A673 (cell line): Measurements from ENCODE around the gene CCNDBP1. TPM values are rescaled to one million over a fixed set of nuclear protein-coding genes. Genes with fewer than 3 reads are reported as not detected.

Source experiments
- BruUV-seq: library from RNA; stranded (reverse); fragments of 400-500 nt; replicated peaks from 2 replicates; lab custom pipeline; 2021; lab: Mats Ljungman, UMichigan
- CTCF ChIA-PET: fragments of 300-600 bp; sonication (Branson Sonifier 250); formaldehyde crosslinking; loops from one replicate; lab custom pipeline; 2022; ENCODE audit warnings: antibody characterized with exemption; lab: Charles Lee
- POLR2A ChIA-PET: fragments of 300-600 bp; sonication (Branson Sonifier 250); formaldehyde crosslinking; loops from one replicate; lab custom pipeline; 2022; ENCODE audit warnings: antibody characterized with exemption; ENCODE audit not compliant: low non-redundant PET; lab: Charles Lee
- DNase-seq: peaks from one replicate; pipeline ENCODE4 v3.0.0-alpha.2; 2015; ENCODE audit warnings: low spot score
- H3K27ac ChIP-seq: fragments of 200-600 bp; sonication (generic); 2 replicates; pipeline ENCODE4 v1.5.1; 2016; ENCODE audit warnings: mixed run types, low read depth, mild to moderate bottlenecking, mixed read lengths, antibody characterized with exemption, low read length; ENCODE audit not compliant: poor library complexity, severe bottlenecking
- H3K27me3 ChIP-seq: fragments of 200-600 bp; sonication (generic); replicated peaks from 2 replicates; pipeline ENCODE4 v1.6.1; 2017; ENCODE audit warnings: mixed run types, low read depth, mild to moderate bottlenecking, mixed read lengths, antibody characterized with exemption, low read length; ENCODE audit not compliant: insufficient read depth, poor library complexity
- H3K36me3 ChIP-seq: fragments of 200-600 bp; sonication (generic); 2 replicates; pipeline ENCODE4 v1.6.1; 2016; ENCODE audit warnings: mixed run types, mild to moderate bottlenecking, mixed read lengths, antibody characterized with exemption, low read length; ENCODE audit not compliant: insufficient read depth, poor library complexity, severe bottlenecking
- H3K4me1 ChIP-seq: fragments of 200-600 bp; sonication (generic); 2 replicates; pipeline ENCODE4 v1.6.1; 2017; ENCODE audit warnings: mixed run types, mild to moderate bottlenecking, mixed read lengths, antibody characterized with exemption, low read length; ENCODE audit not compliant: insufficient read depth, poor library complexity, severe bottlenecking
- H3K4me3 ChIP-seq: fragments of 200-600 bp; sonication (generic); 2 replicates; pipeline ENCODE4 v1.5.1; 2016; ENCODE audit warnings: low read depth, mixed run types, mild to moderate bottlenecking, mixed read lengths, low read length; ENCODE audit not compliant: poor library complexity, severe bottlenecking
- H3K9me3 ChIP-seq: fragments of 200-600 bp; sonication (generic); 2 replicates; pipeline ENCODE4 v1.6.1; 2016; ENCODE audit warnings: mixed run types, low read depth, mild to moderate bottlenecking, mixed read lengths, antibody characterized with exemption, low read length; ENCODE audit not compliant: poor library complexity, severe bottlenecking
- EZH2 ChIP-seq: fragments of 200-600 bp; sonication (generic); IDR thresholded peaks from 2 replicates; pipeline ENCODE4 v1.6.1; 2017; ENCODE audit warnings: borderline replicate concordance, low read depth, mild to moderate bottlenecking, mixed read lengths, antibody characterized with exemption, low read length; ENCODE audit not compliant: poor library complexity, severe bottlenecking
- intact Hi-C: fragments of 100-400 bp; cut with micrococcal nuclease; formaldehyde crosslinking; loops from one replicate; pipeline ENCODE4 v1.10.0; 2022; ENCODE audit not compliant: unreplicated experiment
- total RNA-seq: library from RNA; stranded (reverse); gene quantifications from 2 replicates; pipeline ENCODE4 v1.2.3, GENCODE V29; 2021
- TF ChIP-seq, protein P1 (sequence below): fragments of 300-800, 200-600 bp; sonication (generic); conservative IDR thresholded peaks from 2 replicates; pipeline ENCODE4 v1.5.1; 2017; ENCODE audit warnings: low read depth, mild to moderate bottlenecking, antibody characterized with exemption, low read length, moderate library complexity, mixed read lengths

The CCNDBP1 gene
- total RNA-seq, 1 experiment from 2014 or later, result 16.7 TPM

DNA sequence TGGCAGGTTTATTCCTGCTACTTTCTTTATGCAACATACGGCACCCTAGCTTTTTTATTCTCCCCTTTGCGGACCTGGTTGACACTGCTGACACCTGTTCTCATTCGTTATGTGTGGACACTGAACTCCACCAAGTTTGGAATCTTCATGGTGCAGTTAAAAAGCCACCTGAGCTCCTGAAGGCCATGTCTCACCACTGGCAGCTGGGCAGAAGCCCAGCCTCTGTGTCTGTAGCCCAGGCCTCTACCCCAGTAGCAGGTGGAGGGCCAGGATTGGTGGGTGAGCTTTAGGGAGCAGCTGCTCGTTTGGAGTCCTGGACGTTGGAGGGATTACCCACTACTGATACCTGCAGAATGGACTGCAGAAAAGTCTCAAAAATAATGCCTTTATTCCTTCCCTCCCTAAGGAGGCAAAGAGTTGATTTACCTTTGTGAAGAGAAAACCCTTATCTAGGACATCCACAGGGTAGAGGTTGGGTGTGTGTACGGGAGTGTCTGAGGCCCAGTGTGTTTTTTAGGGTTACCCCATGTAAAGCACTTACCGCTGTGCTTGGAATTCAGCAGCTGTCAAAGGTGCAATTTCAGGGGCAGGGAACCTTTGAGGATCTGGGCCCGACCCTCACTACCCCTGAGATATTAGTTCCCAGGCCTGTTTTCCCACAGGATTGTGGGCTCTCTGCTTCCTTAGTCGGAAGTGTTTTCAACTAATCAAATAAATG is 637 bp upstream of the CCNDBP1 start:
- no peak for DNase-seq
- no peaks in the 10 kb centered on the region for H3K9me3 ChIP-seq
- TF ChIP-seq EZH2, result no peak
- TF ChIP-seq, protein P1, sequence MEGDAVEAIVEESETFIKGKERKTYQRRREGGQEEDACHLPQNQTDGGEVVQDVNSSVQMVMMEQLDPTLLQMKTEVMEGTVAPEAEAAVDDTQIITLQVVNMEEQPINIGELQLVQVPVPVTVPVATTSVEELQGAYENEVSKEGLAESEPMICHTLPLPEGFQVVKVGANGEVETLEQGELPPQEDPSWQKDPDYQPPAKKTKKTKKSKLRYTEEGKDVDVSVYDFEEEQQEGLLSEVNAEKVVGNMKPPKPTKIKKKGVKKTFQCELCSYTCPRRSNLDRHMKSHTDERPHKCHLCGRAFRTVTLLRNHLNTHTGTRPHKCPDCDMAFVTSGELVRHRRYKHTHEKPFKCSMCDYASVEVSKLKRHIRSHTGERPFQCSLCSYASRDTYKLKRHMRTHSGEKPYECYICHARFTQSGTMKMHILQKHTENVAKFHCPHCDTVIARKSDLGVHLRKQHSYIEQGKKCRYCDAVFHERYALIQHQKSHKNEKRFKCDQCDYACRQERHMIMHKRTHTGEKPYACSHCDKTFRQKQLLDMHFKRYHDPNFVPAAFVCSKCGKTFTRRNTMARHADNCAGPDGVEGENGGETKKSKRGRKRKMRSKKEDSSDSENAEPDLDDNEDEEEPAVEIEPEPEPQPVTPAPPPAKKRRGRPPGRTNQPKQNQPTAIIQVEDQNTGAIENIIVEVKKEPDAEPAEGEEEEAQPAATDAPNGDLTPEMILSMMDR, result no peak
- H3K4me1 ChIP-seq, result no peaks in the 10 kb centered on the region
- no TSS peak for BruUV-seq
- H3K36me3 ChIP-seq, result no peaks in the 10 kb centered on the region
- ChIA-PET POLR2A (no interaction called here), CTCF (no interaction called here)
- peak overlapping the region; percentile 65 for H3K4me3 ChIP-seq
- no peak overlapping the region for H3K27ac ChIP-seq
- intact Hi-C loops, result loop anchor here (5.0 kb wide), 1 partner anchor 482 kb away; no protein-coding TSS in a partner anchor
- no peaks in the 10 kb centered on the region for H3K27me3 ChIP-seq

DNA sequence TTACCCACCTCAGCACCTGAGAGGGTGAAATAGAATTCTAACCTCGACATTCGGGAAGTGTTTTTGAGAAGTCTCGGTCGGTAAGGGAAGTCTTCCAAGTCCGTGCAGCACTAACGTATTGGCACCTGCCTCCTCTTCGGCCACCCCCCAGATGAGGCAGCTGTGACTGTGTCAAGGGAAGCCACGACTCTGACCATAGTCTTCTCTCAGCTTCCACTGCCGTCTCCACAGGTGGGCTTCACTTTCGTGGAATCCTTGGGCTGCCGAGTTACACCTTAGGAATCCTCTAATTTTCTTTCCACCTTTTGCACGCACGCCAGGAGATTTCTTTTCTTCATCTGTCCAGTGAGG is 775 bp downstream of the CCNDBP1 start:
- TF ChIP-seq, protein P1, result no peak
- TF ChIP-seq EZH2, result no peak
- no peaks in the 10 kb centered on the region for H3K4me1 ChIP-seq
- no peaks in the 10 kb centered on the region for H3K36me3 ChIP-seq
- no peak for DNase-seq
- H3K4me3 ChIP-seq, result peak overlapping the region; percentile 65
- no peaks in the 10 kb centered on the region for H3K27me3 ChIP-seq
- intact Hi-C loops, result loop anchor here (5.0 kb wide), 1 partner anchor 484 kb away; no protein-coding TSS in a partner anchor
- ChIA-PET POLR2A (interaction anchor here (0.6 kb wide), 1 partner anchor 174 kb away, joined by 3 read pairs; no protein-coding TSS in a partner anchor), CTCF (interaction anchor here (1.0 kb wide), 1 partner anchor 64 kb away, joined by 5 read pairs; no protein-coding TSS in a partner anchor)
- no peaks in the 10 kb centered on the region for H3K9me3 ChIP-seq
- H3K27ac ChIP-seq, result no peak overlapping the region
- BruUV-seq, result no TSS peak

DNA sequence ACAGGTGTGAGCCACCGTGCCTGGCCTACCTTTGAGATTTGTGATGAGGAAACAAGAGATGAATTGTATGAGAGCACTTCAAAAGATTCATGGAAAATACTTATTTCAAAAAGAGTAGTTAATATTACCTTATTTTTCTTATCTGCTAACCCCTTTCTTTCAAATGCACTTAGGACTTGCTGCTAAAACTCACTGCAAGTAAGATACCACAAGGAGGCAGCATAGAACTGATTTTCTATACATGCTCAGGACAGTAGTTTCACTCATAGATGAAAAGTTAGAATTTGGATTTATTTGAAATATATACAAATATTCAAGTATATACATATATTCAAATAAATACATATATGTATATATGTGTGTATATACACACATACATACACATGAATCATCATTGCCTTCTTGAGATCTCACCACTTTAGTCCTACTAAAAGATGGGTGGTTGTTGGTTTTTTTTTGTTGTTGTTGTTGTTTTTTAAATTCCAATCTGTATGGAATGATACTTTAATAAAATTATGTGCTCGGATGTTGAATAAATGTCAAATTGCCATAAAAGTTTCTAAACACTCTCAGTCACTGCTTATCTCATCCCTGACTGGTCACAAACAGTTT is 2.4 kb downstream of the CCNDBP1 start:
- no peaks in the 10 kb centered on the region for H3K27me3 ChIP-seq
- H3K4me3 ChIP-seq, result no peak overlapping the region
- CTCF ChIA-PET, result no interaction called here
- DNase-seq, result peak; percentile 66
- H3K36me3 ChIP-seq, result peaks cover 7% of the 10 kb centered on the region
- intact Hi-C loops, result loop anchor here (5.0 kb wide), 1 partner anchor 485 kb away; no protein-coding TSS in a partner anchor
- POLR2A ChIA-PET, result no interaction called here
- no peak overlapping the region for H3K27ac ChIP-seq
- BruUV-seq, result no TSS peak
- TF ChIP-seq, protein P1, result peak; percentile 71
- TF ChIP-seq EZH2, result no peak
- H3K4me1 ChIP-seq, result no peaks in the 10 kb centered on the region
- no peaks in the 10 kb centered on the region for H3K9me3 ChIP-seq
